Testis (tissue), 3 donors: ENCODE measurements around the gene RASA1. TPM values are rescaled to one million over a fixed set of nuclear protein-coding genes. Genes with fewer than 3 reads are reported as not detected.

ENCODE experiments used
- DNase-seq: peaks from one replicate; pipeline ENCODE4 v3.0.0-alpha.2; 2019
- H3K27ac ChIP-seq, 2 donors: fragments of 200-600 bp; sonication (generic); one replicate each; pipeline ENCODE4 v1.5.1; 2019
- H3K27me3 ChIP-seq: fragments of 200-600 bp; sonication (generic); one replicate; pipeline ENCODE4 v1.5.1; 2019
- H3K36me3 ChIP-seq: fragments of 200-600 bp; sonication (generic); one replicate; pipeline ENCODE4 v1.5.1; 2017; ENCODE audit warnings: low read depth; ENCODE audit errors: missing control alignments
- H3K4me1 ChIP-seq: fragments of 200-600 bp; sonication (generic); one replicate; pipeline ENCODE4 v1.5.1; 2019
- H3K4me3 ChIP-seq, 2 donors: fragments of 200-600 bp; sonication (generic); one replicate each; pipeline ENCODE4 v1.5.1; 2017 to 2019
- H3K9me3 ChIP-seq: fragments of 200-600 bp; sonication (generic); one replicate; pipeline ENCODE4 v1.5.1; 2017
- CTCF ChIP-seq, 3 experiments: fragments of 450-650 bp in 2 of 3; fragments of 200-600 bp in 1 of 3; sonication (generic) in 1 of 3; IDR thresholded peaks; one replicate each; pipeline ENCODE4 v1.5.1; 2016 to 2019; ENCODE audit warnings: antibody characterized with exemption in 3 of 3, mild to moderate bottlenecking in 2 of 3, moderate library complexity in 1 of 3
- POLR2A ChIP-seq: fragments of 450-650 bp; IDR thresholded peaks from one replicate; pipeline ENCODE4 v1.6.1; 2017; ENCODE audit warnings: antibody characterized with exemption, mild to moderate bottlenecking, moderate library complexity
- WGBS, 2 donors: methylation state at CpG; one replicate each; pipeline ENCODE4 v1.1.5; 2018; 5-methylcytosine and 5-hydroxymethylcytosine counted together
- intact Hi-C: fragments of 100-400 bp; cut with DNase I; formaldehyde crosslinking; loops from one replicate; pipeline ENCODE4 v1.15.1; 2023; ENCODE audit warnings: low total_unique reads
- polyA plus RNA-seq: library from polyadenylated mRNA; stranded (reverse); fragments of 350-450 nt; fragmentation: Illumina TruSeq; extraction: RNeasy Lipid Tissue Mini Kit (QIAGEN cat#74804); gene quantifications from one replicate; pipeline ENCODE4 v1.2.3, GENCODE V29; 2014; ENCODE audit warnings: low read depth, low replicate concordance; ENCODE audit not compliant: insufficient read depth
- total RNA-seq, 2 donors: library from RNA; depleted of rRNA; stranded (reverse); fragments of >200 nt; gene quantifications; one replicate each; pipeline ENCODE4 v1.2.3, GENCODE V29; 2016

RASA1 gene
- total and polyA plus RNA-seq, 3 donors from 2014 or later, result 45.9 to 65.2 (median 61.1) TPM

GRCh38 chr5:87390075-87390474 is 122.4 kb downstream of the RASA1 start:
- H3K36me3 ChIP-seq, result no peaks in the 10 kb centered on the region

GRCh38 chr5:87390576-87391199 is 123.0 kb downstream of the RASA1 start:
- no peaks in the 10 kb centered on the region for H3K9me3 ChIP-seq
- intact Hi-C loops, result no loop called here
- TF ChIP-seq POLR2A, result no peak
- TF ChIP-seq CTCF (IDR thresholded peaks at IDR 0.05), result no peak
- no peak for DNase-seq
- WGBS, 2 donors, result 70 to 76% methylated on average over 5 of the region's 5 CpGs
- no peak overlapping the region for H3K27ac ChIP-seq
- H3K4me3 ChIP-seq, result no peak overlapping the region
- H3K27me3 ChIP-seq, result no peaks in the 10 kb centered on the region
- no peaks in the 10 kb centered on the region for H3K36me3 ChIP-seq
- H3K4me1 ChIP-seq, result no peaks in the 10 kb centered on the region

More at GRCh38 chr5:87390075-87390474, 122.4 kb downstream of the RASA1 start:
- H3K27ac ChIP-seq, result no peak overlapping the region
- 93 to 94% methylated on average over 3 of the region's 3 CpGs for WGBS, 2 donors
- H3K9me3 ChIP-seq, result no peaks in the 10 kb centered on the region
- H3K4me1 ChIP-seq, result no peaks in the 10 kb centered on the region
- TF ChIP-seq POLR2A, result no peak
- TF ChIP-seq CTCF (IDR thresholded peaks at IDR 0.05), result no peak
- intact Hi-C loops, result no loop called here
- no peak for DNase-seq
- no peaks in the 10 kb centered on the region for H3K27me3 ChIP-seq
- no peak overlapping the region for H3K4me3 ChIP-seq

- intact Hi-C loops, result no loop called here
- DNase-seq, result no peak
- H3K27ac ChIP-seq, result no peak overlapping the region
- TF ChIP-seq CTCF (IDR thresholded peaks at IDR 0.05) (no peak), POLR2A (no peak)
- H3K4me3 ChIP-seq, result no peak overlapping the region
- no peaks in the 10 kb centered on the region for H3K27me3 ChIP-seq
- H3K36me3 ChIP-seq, result no peaks in the 10 kb centered on the region
- no peaks in the 10 kb centered on the region for H3K4me1 ChIP-seq
- 68 to 75% methylated on average over 1 of the region's 1 CpG for WGBS, 2 donors
- H3K9me3 ChIP-seq, result no peaks in the 10 kb centered on the region
These were observed 124.5 kb downstream of the RASA1 start for GRCh38 chr5:87392170-87392569.

- H3K27me3 ChIP-seq, result no peaks in the 10 kb centered on the region
- H3K9me3 ChIP-seq, result no peaks in the 10 kb centered on the region
- DNase-seq, result no peak
- no peak overlapping the region for H3K27ac ChIP-seq
- H3K36me3 ChIP-seq, result no peaks in the 10 kb centered on the region
- no peaks in the 10 kb centered on the region for H3K4me1 ChIP-seq
- H3K4me3 ChIP-seq, result no peak overlapping the region
- 41 to 59% methylated on average over 4 of the region's 4 CpGs for WGBS, 2 donors
- no peak for TF ChIP-seq CTCF (IDR thresholded peaks at IDR 0.05)
- intact Hi-C loops, result no loop called here
These were observed 125.1 kb downstream of the RASA1 start for GRCh38 chr5:87392801-87393200.

- TF ChIP-seq POLR2A, result no peak
- no peak for TF ChIP-seq CTCF (IDR thresholded peaks at IDR 0.05)
- H3K36me3 ChIP-seq, result no peaks in the 10 kb centered on the region
- intact Hi-C loops, result no loop called here
- no peak overlapping the region for H3K27ac ChIP-seq
- H3K4me1 ChIP-seq, result no peaks in the 10 kb centered on the region
- H3K9me3 ChIP-seq, result no peaks in the 10 kb centered on the region
- DNase-seq, result no peak
- no peaks in the 10 kb centered on the region for H3K27me3 ChIP-seq
- no peak overlapping the region for H3K4me3 ChIP-seq
- 46 to 52% methylated on average over 2 of the region's 2 CpGs for WGBS, 2 donors
These were observed 125.6 kb downstream of the RASA1 start for GRCh38 chr5:87393331-87393730.
